HL-60/S4 treated with retinoic acid at 250 ng/mL for 4 days and 3 days (cell line): ENCODE results near the gene KIRREL3.

Experiments
- in situ Hi-C: fragments of 300-500 bp; cut with MboI; formaldehyde crosslinking; loops from 2 replicates; pipeline ENCODE4 v1.7.0; 2022; ENCODE audit warnings: low sequenced_read_pairs

Gene KIRREL3

DNA sequence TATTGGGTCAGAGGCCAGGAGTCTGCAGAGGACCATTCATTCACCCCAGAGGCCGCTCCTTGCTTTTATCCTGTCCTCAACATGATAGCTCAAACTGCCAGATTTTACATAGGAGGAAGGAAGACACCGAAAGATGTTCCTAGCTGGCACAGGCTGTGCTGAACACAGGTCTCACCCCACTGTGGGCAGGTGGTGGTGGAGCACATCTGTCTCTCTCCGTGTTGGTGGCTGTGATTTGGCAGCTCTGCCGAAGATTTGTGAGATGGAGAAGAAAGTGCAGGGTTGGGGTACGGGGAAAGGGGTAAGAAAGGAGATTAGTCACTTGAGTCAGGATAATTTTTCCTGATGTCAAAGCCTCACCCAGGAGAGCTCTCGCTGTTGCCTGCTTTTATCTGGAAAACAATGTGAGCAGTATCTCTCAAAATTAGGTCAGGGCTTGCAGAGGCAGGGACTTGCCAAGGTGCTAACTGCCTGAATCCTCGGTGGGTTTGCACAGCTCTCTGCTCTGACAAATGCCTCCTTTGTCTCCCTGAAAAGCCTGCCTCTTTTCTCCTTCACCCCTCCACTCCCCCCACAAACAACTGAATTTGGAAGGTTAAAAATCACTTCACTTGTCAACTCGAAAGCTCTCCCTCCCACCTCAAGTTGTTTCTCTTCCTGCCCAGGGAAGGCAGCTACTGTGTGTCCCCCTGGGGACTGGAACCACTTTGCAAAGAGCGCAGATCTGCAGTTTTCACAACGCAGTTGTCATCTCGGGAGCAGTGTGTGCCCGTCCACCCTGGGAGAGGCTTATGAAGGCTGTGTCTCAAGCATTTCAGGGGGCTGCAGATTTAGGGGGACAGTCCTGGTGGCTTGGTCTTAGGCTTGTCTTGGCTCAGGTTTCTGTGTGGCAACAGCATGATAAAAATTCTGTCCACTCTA is 345.4 kb downstream of the KIRREL3 start:
- in situ Hi-C loops: no loop called here

DNA sequence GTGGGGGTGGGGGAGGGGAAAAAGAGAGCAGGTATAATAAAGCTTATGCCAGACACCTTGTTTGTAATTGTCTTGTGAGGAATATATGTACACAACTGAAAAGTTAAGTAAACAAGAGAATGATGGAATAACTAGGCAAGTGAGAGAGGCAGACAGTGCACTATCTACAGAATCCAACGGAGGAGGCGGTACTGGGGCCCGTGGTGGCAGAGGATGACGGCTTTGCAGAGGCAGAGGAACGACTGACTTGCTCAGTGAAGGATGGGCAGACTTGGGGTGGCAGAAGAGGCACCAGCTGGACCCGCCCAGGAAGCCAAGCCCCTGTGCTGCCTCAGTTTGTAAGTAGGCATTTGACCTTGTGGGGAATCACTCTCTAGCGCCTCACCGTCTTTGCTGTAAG is 347.5 kb downstream of the KIRREL3 start:
- in situ Hi-C loops: no loop called here

DNA sequence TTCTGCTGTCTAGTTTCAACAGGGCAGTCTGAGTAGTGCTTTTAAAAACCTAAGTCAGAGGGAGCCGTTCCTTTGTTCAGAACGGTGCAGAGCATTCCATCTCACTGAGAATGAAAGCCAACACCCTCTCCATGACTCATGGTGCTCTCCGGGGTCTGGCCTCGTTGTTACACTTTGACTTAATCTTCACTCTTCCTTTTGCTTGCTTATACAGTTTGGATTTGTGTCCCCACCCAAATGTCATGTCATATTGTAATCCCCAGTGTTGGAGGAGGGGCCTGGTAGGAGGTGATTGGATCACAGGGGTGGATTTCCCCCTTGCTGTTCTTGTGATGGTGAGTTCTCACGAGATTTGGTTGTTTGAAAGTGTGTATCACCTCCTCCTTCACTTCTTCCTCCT is 352.8 kb downstream of the KIRREL3 start:
- in situ Hi-C loops: no loop called here

DNA sequence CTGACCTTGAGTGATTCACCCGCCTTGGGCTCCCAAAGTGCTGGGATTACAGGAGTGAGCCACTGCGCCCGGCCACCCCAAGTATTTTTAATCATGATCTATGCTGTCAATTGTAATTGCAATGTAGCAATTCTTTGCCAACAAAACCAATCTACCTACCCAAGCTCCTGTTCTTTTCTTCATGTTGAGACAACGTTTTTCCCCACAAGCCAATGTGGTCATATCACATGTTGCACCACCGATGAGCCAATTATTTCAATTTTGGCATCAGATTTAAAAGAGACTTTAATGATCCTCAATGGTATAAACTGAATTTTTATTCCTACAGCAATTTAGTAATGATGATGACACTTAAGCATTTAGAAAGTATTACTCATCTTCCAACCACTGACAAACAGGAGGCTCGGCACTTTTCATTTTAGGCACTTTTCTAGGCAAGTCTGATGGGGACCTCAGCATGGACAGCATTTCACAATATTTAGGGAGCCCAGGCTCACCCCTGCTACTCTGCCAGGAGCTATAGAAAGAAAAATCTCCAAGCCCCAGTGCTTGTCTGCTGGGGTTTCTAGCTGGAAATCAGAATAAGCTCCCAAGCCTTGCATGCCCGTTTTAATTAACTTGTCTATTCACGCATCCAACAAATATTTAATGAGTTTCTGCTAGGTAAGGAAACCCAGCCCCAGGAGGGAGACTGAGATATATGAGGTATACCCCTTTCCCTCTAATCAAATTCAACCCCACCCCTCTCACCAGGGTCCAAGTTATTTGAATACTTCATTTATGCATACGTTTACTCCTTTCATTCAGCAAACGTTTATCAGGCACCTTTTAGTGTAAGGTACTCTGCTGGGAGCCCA is 353.6 kb downstream of the KIRREL3 start:
- in situ Hi-C loops: no loop called here

DNA sequence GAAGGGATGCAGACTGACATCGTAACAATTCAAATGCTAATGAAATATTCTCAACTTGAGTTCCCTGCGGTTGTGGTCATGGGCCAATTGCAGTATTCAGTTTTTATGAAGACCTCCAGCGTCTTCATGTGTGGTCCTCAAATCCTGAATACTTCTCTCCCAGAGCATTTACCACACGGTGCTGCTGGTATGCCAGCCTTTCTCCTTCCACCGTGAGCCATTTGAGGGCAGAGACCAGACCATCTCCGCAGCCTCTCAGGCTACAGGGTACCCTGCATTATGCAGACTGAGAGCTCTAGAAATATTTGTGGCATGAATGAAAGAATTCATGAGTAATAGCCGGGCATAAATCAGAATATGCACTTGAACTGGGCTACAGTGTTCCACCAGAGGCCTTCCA is 355.4 kb downstream of the KIRREL3 start:
- in situ Hi-C loops: no loop called here

DNA sequence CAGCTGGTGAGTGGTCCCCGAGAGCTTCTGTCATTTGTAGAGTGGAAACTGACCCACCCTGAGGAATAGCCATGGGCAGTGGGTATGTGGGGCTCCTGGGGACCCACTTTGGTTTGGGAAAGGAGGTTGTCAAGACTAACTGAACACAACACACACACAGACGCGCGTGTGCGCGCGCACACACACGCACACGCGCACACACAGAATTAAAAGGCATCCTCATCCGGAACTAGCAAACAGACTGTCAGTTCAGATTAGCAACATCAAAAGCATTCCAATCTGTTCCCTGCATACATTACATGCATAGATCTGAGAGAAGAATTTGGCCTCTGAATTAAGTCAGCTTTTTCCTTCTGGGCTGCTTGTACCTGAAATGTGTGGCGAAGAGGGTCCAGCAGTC is 360.4 kb downstream of the KIRREL3 start:
- in situ Hi-C loops: no loop called here

DNA sequence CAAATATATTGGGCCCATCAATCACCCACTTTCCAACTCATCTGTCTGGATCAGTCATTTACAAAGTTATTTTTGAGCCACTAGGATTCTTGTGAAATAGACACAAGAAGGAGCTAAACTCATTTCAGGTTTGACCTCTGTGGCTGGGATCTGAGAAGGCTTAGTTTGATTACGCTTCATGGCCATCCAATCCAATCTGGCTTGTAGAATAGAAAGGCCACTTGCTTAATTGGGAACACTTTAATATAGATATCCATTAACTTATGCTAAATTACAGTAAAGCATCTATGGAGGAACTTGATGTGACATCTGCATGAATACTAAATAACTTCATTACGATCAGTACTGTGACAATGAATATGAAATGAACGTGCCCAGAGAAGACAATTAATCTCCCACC is 360.9 kb downstream of the KIRREL3 start:
- in situ Hi-C loops: no loop called here

DNA sequence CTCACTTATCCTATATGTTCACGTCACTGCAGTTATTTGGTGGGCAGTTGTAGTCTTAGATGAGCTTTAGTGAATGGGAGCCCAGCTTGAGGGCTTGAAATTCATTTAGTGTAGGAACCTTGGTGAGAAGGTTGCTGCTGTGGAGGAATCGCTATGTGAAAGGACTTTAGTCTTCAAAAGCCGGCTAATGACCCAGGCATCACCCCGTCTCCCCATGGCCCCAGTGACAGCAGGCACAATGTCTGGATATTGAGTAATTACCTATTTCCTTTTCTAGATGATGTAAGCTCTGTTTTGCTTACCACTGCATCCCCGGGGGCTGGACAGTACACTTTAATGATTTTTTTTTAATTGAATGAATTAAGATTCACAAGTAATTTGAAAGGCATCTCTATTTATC is 361.9 kb downstream of the KIRREL3 start:
- in situ Hi-C loops: no loop called here

DNA sequence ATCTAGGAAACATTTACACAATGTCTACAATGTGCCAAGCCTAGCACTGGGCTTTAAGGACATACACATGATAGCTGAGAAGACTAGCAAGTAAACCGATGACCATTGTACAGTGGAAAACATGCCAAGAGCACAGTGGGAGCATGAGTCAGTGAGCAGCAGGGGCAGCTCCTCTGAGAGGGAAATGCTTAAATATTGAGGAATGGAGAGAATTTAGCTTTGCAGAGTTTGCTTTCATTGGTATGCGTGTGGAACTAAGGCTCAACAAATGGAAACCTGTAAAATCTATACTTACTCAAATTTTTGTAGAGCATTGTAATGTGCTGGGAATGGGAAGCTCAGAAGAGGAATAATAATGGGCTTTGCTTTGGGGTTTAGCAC is 362.8 kb downstream of the KIRREL3 start:
- in situ Hi-C loops: no loop called here

DNA sequence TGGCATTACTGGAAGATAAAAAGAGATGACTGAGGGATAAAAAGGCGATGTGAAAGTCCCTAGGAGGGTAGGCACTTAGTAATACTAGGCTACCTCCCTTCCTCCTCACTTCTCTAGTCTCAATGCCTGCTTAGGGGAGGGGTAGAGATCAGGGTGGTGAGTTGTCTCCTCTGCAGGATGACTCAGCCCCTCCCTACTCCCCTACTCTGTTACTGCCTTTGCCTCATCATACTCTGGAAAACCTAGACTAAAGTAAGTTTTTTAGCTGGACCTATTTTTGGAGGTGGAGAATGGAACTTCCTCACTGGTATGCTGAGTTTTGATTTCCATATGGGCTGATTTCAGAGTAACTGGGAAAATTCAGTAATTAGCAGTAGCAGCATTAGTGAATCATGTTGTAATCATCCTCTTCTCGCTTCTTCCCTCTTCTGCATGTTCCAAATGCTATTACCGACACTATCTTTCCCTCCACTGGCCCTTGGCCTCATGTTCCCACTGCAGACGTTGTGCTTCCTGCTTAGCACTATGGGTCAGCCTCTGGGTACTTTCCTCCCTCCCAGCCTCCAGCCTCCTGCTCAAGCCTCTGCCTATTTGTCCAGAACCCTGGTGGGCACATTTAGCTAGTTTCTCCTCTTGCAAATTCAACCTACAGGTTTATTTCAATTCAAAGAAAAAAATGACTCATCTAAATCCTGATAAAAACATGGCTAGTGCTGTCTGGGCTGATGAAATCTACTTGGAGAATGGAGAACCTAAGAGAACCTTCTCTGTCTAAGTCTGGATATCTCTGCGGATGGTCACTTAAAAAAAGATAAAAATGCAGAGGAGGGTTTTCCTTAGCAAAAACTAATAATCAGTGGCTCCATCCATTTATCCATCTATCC is 363.4 kb downstream of the KIRREL3 start:
- in situ Hi-C loops: no loop called here

DNA sequence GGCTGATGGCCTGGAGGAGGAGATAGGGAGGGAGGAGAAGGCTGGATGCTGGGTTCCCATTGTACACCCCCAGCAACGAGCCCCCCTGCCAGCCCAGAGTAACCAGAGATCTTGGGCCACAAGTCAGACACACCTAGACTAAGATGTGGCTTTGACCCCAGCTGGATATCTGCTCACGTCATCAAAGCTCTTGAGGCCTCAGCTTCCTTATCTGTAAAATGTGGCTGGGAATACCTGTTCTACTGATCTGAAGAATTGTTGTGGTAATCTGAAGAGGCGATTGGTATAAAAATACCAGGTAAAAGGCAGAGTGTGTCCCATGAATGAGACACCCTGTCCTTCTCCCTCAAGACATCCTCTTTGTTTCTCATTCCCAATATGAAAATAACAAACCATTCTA is 365.1 kb downstream of the KIRREL3 start:
- in situ Hi-C loops: no loop called here

DNA sequence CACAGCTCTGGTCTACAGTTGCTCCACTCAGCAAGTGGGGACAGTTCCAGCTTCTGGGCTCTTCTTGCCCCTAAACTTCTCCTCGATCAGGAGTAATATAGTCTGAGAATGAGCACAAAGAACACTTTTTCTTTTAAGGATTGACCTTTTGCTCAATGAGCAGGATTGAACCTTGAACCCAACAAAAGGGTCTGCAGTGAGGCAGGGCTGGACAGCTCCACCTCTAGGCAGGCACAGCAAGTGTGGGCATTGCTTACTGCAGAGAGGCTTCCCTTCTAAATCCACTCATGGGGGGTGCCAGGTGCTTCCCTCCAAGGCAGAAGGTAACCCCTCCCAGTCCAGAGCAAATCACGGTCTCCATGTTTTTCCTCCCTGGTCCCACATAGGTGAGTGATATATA is 365.6 kb downstream of the KIRREL3 start:
- in situ Hi-C loops: no loop called here

DNA sequence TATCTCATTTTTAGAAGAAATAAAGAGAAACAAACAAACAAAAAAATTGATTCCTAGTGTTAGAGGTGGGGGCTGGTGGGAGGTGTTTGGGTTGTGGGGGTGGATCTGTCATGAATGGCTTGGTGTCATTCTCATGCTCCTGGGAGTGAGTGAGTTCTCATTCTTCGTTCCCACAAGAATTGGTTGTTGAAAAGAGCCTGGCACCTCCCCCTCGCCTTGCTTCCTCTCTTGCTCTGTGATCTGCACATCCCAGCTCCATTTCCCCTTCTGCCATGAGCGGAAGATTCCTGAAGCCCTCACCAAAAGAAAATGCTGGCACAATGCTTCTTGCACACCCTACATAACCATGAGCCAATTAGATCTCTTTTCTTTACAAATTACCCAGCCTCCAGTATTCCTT is 367.2 kb downstream of the KIRREL3 start:
- in situ Hi-C loops: no loop called here

DNA sequence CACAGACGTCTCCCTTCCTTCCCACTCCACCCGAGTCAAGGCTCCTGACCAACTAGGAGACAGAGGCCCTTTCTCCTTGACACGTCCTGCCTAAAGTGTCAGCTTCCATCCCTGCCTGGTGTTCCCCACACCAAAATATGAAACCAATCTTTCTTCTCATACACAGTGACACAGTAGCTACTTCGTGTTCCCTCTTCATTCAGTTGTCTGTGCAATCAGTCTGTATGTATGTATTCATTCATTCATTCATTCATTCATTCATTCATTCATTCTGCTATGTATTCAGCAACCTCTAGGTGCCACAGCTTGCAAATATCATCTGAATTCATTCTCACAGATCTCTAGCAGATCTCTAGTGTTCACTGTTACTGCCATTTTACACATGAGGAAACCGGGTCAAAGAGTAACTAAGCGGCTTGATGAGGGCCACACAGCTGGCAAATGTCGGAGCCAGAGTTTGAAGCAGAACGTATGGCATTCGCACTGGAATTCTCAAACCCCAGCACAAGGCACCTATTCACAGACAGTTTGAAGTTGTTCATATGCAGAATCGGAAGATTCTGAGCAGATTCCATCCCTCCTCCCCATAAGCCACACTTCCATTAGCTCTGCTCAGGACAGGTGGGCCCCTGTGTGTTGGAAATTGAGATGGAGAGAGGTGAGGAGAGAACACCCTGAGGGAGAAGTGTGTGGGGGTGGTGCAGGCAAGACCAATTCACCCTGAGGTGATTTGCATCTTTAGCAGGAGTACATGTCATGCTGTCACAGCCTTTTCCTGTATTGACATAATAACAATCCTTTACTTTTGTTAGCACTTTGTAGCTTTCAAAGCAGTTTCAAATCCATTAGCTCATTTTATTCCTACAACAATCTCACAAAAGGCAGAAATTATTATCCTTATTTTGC is 369.4 kb downstream of the KIRREL3 start:
- in situ Hi-C loops: no loop called here

DNA sequence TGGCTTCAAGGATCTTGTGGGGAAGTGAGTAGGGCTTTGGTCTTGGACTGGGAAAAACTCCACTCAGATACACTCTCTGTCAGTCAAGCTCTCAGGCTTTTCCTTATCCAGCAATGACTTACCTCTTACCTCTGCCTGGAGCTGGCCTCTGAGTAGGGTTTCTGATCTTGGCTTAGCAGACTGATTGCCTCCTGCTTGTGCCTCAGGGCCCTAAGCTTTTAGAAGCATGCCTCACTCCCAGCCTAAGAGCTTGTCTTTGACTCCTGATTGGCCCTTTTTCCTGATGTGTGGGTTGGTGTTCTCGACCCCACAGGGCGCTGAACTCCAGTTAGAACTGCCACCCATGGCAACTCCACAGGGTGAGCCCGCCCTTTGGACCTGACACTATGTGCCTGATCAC is 370.1 kb downstream of the KIRREL3 start:
- in situ Hi-C loops: no loop called here

DNA sequence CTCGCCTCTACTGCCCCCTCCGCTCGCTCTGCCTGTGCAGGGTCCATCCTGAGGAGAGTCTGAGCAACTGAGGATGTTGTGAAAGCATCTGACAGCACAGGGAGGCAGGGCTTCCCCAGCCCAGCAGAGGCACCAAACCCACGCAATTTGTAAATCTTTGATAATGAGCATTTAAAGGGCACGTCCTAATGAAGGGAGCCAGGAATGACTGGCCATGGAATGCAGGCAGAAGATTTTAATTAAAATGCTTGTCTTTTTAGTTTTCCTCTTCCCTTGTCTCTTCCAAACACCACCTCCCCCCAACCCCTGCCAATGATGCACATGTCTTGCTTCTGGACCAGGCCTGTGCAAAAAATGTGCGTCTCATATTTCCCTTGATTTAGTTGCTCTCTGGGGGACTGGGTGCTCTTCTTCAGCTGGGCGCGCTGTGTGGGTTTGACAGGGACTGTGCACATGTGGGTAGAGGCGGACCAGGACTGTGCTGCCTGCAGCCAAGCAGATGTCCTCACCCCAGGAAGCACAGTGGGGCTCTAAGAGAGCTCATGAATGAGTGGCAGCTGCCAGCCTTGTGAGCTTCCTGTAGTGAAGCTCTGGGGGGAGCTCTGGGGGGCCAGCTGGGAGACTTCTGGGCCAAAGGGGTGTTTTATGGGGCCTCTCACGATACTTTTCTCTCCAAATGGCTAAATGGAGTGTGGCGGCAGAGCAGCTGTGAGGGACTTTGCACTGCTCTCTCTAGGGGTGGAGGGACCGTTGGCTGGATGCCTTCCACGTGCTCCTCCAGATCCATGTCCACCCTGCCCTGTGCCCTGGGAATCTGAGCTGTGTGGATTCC is 371.6 kb downstream of the KIRREL3 start:
- in situ Hi-C loops: no loop called here

DNA sequence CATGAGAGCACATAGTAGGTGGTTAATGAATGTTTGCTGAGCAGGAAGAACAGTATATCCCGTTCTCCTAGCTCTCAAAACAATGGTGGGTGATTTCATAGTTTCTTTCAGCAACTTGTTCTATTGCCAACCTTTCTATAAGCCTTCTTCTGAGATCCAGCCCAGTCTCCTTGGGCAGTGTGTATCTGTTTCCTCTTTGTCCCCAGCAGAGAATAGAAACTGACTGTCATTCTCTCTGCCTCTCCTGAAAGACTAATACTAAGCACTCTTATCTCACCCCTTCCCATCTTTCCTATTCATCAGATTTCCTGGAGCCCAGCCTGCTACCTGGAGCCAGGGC is 372.1 kb downstream of the KIRREL3 start:
- in situ Hi-C loops: no loop called here

DNA sequence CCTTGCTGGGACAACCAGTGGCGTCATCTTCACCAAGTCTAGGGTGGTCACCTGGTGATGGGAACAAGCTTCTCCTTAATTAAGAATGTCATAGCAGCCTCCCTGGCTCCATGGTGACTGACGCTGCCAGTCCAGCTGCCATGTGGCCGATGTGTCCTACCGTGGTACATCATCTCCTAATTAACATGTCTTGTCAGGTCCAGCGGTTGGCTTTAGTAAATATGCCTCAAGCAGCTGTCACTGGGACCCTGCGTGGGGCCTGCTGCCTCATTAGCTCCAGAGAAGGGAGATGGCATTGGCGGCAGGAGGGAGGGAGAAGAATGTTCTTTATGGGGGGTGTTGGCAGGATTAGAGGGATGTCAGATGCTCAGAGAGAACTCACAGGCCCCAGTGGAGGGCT is 373.1 kb downstream of the KIRREL3 start:
- in situ Hi-C loops: no loop called here

DNA sequence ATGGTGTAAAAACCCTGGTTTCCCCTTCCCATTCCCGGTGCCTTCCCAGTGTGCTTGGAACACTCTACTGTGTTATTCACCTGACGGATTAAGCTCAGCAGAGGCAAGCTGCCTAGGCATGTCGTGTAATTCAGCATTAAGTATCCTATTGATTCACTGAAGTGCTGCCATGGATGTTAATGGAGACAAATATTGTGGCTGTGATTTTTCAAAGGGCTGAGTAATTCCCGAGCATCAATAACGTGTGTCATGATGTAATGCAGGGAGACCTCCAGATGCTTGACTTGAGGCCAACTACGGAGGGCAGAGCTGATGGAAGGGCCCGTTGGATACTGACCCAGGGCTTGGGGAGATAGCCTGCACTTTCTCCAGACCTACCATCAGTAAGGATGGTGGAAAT is 376.1 kb downstream of the KIRREL3 start:
- in situ Hi-C loops: no loop called here
